ENCODE measurements around the gene CGNL1. TPM values are rescaled to one million over a fixed set of nuclear protein-coding genes. Genes with fewer than 3 reads are reported as not detected.

The CGNL1 gene
- total RNA-seq, 2 donors from 2014 or later, result 3.9 to 4.7 TPM

DNA sequence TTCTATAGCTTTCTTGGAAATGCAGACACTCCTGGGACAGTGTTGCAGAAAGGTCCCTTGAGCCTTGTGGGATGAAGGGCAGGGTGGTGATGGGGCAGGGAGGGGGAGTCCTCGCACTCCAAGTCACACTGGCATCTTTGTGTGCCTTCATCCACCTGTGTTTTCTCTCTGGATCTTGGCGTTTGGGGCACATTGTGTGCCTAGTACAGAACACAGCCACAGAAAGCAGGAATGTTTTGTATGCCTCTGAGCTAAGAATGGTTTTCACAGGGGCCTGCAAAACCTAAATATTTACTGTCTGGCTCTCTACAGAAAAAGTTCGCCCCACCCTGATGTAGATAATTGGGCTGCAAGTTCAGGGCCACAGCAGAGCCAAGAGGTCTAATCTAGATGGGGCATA is 221.1 kb downstream of the CGNL1 start:
- no peak overlapping the region for H3K4me3 ChIP-seq
- DNase-seq, result no peak
- intact Hi-C loops (cut with DNase I), result no loop called here
- no peak overlapping the region for H3K27ac ChIP-seq
- no peaks in the 10 kb centered on the region for H3K27me3 ChIP-seq
- peaks cover 4% of the 10 kb centered on the region for H3K4me1 ChIP-seq
- TF ChIP-seq, protein P1, sequence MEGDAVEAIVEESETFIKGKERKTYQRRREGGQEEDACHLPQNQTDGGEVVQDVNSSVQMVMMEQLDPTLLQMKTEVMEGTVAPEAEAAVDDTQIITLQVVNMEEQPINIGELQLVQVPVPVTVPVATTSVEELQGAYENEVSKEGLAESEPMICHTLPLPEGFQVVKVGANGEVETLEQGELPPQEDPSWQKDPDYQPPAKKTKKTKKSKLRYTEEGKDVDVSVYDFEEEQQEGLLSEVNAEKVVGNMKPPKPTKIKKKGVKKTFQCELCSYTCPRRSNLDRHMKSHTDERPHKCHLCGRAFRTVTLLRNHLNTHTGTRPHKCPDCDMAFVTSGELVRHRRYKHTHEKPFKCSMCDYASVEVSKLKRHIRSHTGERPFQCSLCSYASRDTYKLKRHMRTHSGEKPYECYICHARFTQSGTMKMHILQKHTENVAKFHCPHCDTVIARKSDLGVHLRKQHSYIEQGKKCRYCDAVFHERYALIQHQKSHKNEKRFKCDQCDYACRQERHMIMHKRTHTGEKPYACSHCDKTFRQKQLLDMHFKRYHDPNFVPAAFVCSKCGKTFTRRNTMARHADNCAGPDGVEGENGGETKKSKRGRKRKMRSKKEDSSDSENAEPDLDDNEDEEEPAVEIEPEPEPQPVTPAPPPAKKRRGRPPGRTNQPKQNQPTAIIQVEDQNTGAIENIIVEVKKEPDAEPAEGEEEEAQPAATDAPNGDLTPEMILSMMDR (IDR thresholded peaks at IDR 0.05), result no peak
- no peaks in the 10 kb centered on the region for H3K36me3 ChIP-seq
- H3K9me3 ChIP-seq, result no peaks in the 10 kb centered on the region
- peak overlapping the region in 1 of 2 donors; percentile 10 for H3K9ac ChIP-seq (ENCODE audit: low read depth in 2 of 2, low read length in 2 of 2)

DNA sequence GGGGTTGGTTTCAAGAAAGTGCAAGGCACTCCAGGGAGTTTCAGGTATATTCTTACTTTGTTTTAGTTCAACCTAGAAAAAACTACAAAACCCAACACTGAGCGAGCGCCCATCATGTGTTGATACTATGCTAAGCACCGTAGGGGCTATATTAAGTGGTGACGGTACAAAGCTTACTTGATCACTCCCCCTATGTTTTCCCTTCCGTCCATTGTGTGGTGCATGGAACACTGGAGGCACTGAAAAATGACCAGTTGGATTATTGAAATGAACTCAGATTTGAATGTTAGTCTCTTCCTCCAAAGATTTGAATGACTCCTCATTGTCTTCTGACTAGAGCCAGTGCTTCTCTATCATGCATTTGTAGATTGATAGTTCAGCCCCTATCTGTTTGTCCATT is 222.0 kb downstream of the CGNL1 start:
- Histone ChIP-seq H3K27me3 (no peaks in the 10 kb centered on the region), H3K4me3 (no peak overlapping the region), H3K4me1 (peaks cover 4% of the 10 kb centered on the region), H3K9me3 (no peaks in the 10 kb centered on the region), H3K36me3 (no peaks in the 10 kb centered on the region), H3K9ac (ENCODE audit: low read depth in 2 of 2, low read length in 2 of 2) (no peak overlapping the region), H3K27ac (no peak overlapping the region)
- no peak for DNase-seq
- TF ChIP-seq, protein P1 (IDR thresholded peaks at IDR 0.05), result no peak
- intact Hi-C loops (cut with DNase I), result no loop called here

- Histone ChIP-seq H3K27ac (no peak overlapping the region), H3K4me3 (no peak overlapping the region), H3K4me1 (peaks cover 4% of the 10 kb centered on the region), H3K9ac (ENCODE audit: low read depth in 2 of 2, low read length in 2 of 2) (no peak overlapping the region), H3K27me3 (no peaks in the 10 kb centered on the region), H3K36me3 (no peaks in the 10 kb centered on the region), H3K9me3 (no peaks in the 10 kb centered on the region)
- TF ChIP-seq, protein P1 (IDR thresholded peaks at IDR 0.05), result no peak
- intact Hi-C loops (cut with DNase I), result no loop called here
- no peak for DNase-seq
These were observed 223.0 kb downstream of the CGNL1 start for GRCh38 chr15:57599296-57599810.

GRCh38 chr15:57600197-57600596 is 223.9 kb downstream of the CGNL1 start:
- Histone ChIP-seq H3K9me3 (no peaks in the 10 kb centered on the region), H3K4me1 (peaks cover 4% of the 10 kb centered on the region), H3K27me3 (no peaks in the 10 kb centered on the region), H3K27ac (no peak overlapping the region), H3K4me3 (no peak overlapping the region), H3K9ac (ENCODE audit: low read depth in 2 of 2, low read length in 2 of 2) (no peak overlapping the region), H3K36me3 (no peaks in the 10 kb centered on the region)
- intact Hi-C loops (cut with DNase I), result no loop called here
- TF ChIP-seq, protein P1 (IDR thresholded peaks at IDR 0.05), result no peak
- no peak for DNase-seq

Other genes with a start within 250 kb of the CGNL1 start
- 10 to 100 TPM; 11.7 to 12.2 TPM for gene MYZAP, start 215.4 kb downstream of the CGNL1 start, total RNA-seq

Data from colonic mucosa (tissue), 4 donors.